GM21723 (cell line): ENCODE measurements around the gene SPDYE2B.
"Not testable (repeated sequence)": the region's sequence is repeated elsewhere in the genome, so short reads cannot be mapped to it uniquely, and the experiment has no call there.

Experiments
- ATAC-seq: cut with Tn5 transposase; IDR thresholded peaks from one replicate; pipeline ENCODE4 v1.9.1; 2021; ENCODE audit warnings: mild to moderate bottlenecking, moderate library complexity; ENCODE audit not compliant: unreplicated experiment

Gene SPDYE2B

GRCh38 chr7:102649924-102650323, at the start of gene SPDYE2B:
SPDYE2B (plus strand) TSS chr7:102650319; CDS start chr7:102652349, 2,030 bp downstream.
- not testable (repeated sequence) for ATAC-seq

- ATAC-seq: not testable (repeated sequence)
These were observed 47.8 kb upstream of the SPDYE2B start for GRCh38 chr7:102602317-102602716.

- not testable (repeated sequence) for ATAC-seq
These were observed 45.5 kb upstream of the SPDYE2B start for GRCh38 chr7:102604431-102605145.

GRCh38 chr7:102606848-102607247, 43.3 kb upstream of the SPDYE2B start:
- not testable (repeated sequence) for ATAC-seq

- ATAC-seq: not testable (repeated sequence)
These were observed 40.4 kb upstream of the SPDYE2B start for GRCh38 chr7:102609734-102610133.

- not testable (repeated sequence) for ATAC-seq
These were observed 39.7 kb upstream of the SPDYE2B start for GRCh38 chr7:102610441-102610840.

GRCh38 chr7:102611013-102611674, 39.0 kb upstream of the SPDYE2B start:
- ATAC-seq: peak; percentile 32

- ATAC-seq: not testable (repeated sequence)
These were observed 38.3 kb upstream of the SPDYE2B start for GRCh38 chr7:102611675-102612325.

GRCh38 chr7:102613575-102614345, 36.4 kb upstream of the SPDYE2B start:
- ATAC-seq: peak; percentile 65

- ATAC-seq: peak; percentile 19
These were observed 35.8 kb upstream of the SPDYE2B start for GRCh38 chr7:102614346-102614697.

- not testable (repeated sequence) for ATAC-seq
These were observed 35.2 kb upstream of the SPDYE2B start for GRCh38 chr7:102614873-102615272.

- peak; percentile 23 for ATAC-seq
These were observed 34.2 kb upstream of the SPDYE2B start for GRCh38 chr7:102615930-102616329.

GRCh38 chr7:102616507-102617125, 33.5 kb upstream of the SPDYE2B start, which contains the start of gene RASA4:
RASA4 (minus strand) TSS chr7:102616756; CDS start chr7:102616689, 67 bp downstream.
- ATAC-seq: peak; percentile 58

- not testable (repeated sequence) for ATAC-seq
These were observed 32.0 kb upstream of the SPDYE2B start for GRCh38 chr7:102618122-102618521.

- ATAC-seq: not testable (repeated sequence)
These were observed 22.7 kb upstream of the SPDYE2B start for GRCh38 chr7:102627271-102627904.

GRCh38 chr7:102630622-102631021, 19.5 kb upstream of the SPDYE2B start:
- not testable (repeated sequence) for ATAC-seq

GRCh38 chr7:102634299-102634698, 15.8 kb upstream of the SPDYE2B start:
- ATAC-seq: not testable (repeated sequence)

GRCh38 chr7:102635354-102635753, 14.8 kb upstream of the SPDYE2B start:
- not testable (repeated sequence) for ATAC-seq

GRCh38 chr7:102636956-102637355, 13.2 kb upstream of the SPDYE2B start:
- not testable (repeated sequence) for ATAC-seq

- ATAC-seq: peak; percentile 11
These were observed 11.3 kb upstream of the SPDYE2B start for GRCh38 chr7:102638848-102639247.
